AG04450 (cell line): ENCODE data around the gene WIF1. TPM values are rescaled to one million over a fixed set of nuclear protein-coding genes. Genes with fewer than 3 reads are reported as not detected.

Experiments
- CTCF ChIA-PET: fragments of 300-600, 350-600 bp; formaldehyde crosslinking; extraction: SDS; loops from one replicate; lab custom pipeline; 2022; ENCODE audit warnings: antibody characterized with exemption, inconsistent platforms; lab: Charles Lee
- POLR2A ChIA-PET: fragments of 350-600 bp; formaldehyde crosslinking; extraction: SDS; loops from one replicate; lab custom pipeline; 2021; ENCODE audit warnings: antibody characterized with exemption, inconsistent platforms; lab: Yijun Ruan, JAX
- DNase-seq: peaks from one replicate; pipeline ENCODE4 v3.0.0-alpha.2; 2011; ENCODE audit warnings: low read depth, low spot score
- H3K27ac ChIP-seq: one replicate; pipeline ENCODE4 v1.5.1; 2012; ENCODE audit warnings: low read depth, low read length, control low read depth
- H3K27me3 ChIP-seq: one replicate; pipeline ENCODE4 v1.6.0; 2012; ENCODE audit warnings: low read length; ENCODE audit not compliant: control insufficient read depth, insufficient read depth
- H3K4me3 ChIP-seq: 2 replicates; pipeline ENCODE4 v1.5.1; 2011; ENCODE audit warnings: mild to moderate bottlenecking, low read depth, low read length, control low read depth
- H3K9me3 ChIP-seq: 2 replicates; pipeline ENCODE4 v1.5.1; 2012; ENCODE audit warnings: low read length; ENCODE audit not compliant: control insufficient read depth, insufficient read depth
- CTCF ChIP-seq: IDR thresholded peaks from 2 replicates; pipeline ENCODE4 v1.5.1; 2011; ENCODE audit warnings: low read depth, low read length, control low read depth, inconsistent platforms
- polyA plus RNA-seq: library from polyadenylated mRNA; depleted of rRNA; stranded (reverse); fragments of >200 nt; gene quantifications from 2 replicates; pipeline ENCODE4 v1.2.3, GENCODE V29; 2011

The WIF1 gene
- polyA plus RNA-seq, 1 experiment, result not detected

- ChIA-PET CTCF (no interaction called here), POLR2A (no interaction called here)
- Histone ChIP-seq H3K27me3 (no peaks in the 10 kb centered on the region), H3K4me3 (no peak overlapping the region), H3K27ac (no peak overlapping the region), H3K9me3 (no peaks in the 10 kb centered on the region)
- no peak for DNase-seq
- no peak for TF ChIP-seq CTCF
Observed at GRCh38 chr12:65025136-65025535, 96.0 kb downstream of the WIF1 start.

- CTCF ChIA-PET, result no interaction called here
- H3K4me3 ChIP-seq, result no peak overlapping the region
- no peak for TF ChIP-seq CTCF
- H3K27me3 ChIP-seq, result peaks cover 1% of the 10 kb centered on the region
- H3K9me3 ChIP-seq, result no peaks in the 10 kb centered on the region
- no peak overlapping the region for H3K27ac ChIP-seq
- no peak for DNase-seq
- POLR2A ChIA-PET, result no interaction called here
Observed at GRCh38 chr12:65023485-65023884, 97.6 kb downstream of the WIF1 start.

GRCh38 chr12:65022960-65023359 lies 98.1 kb downstream of the WIF1 start:
- POLR2A ChIA-PET, result no interaction called here
- Histone ChIP-seq H3K27me3 (peaks cover 5% of the 10 kb centered on the region), H3K9me3 (no peaks in the 10 kb centered on the region), H3K4me3 (no peak overlapping the region), H3K27ac (no peak overlapping the region)
- TF ChIP-seq CTCF, result no peak
- CTCF ChIA-PET, result no interaction called here
- no peak for DNase-seq

GRCh38 chr12:65022421-65022820 lies 98.7 kb downstream of the WIF1 start:
- Histone ChIP-seq H3K27ac (no peak overlapping the region), H3K9me3 (no peaks in the 10 kb centered on the region), H3K27me3 (peaks cover 5% of the 10 kb centered on the region), H3K4me3 (no peak overlapping the region)
- ChIA-PET CTCF (no interaction called here), POLR2A (no interaction called here)
- no peak for TF ChIP-seq CTCF
- no peak for DNase-seq

- Histone ChIP-seq H3K27ac (peak overlapping the region; percentile 31), H3K4me3 (no peak overlapping the region), H3K9me3 (no peaks in the 10 kb centered on the region), H3K27me3 (peaks cover 8% of the 10 kb centered on the region)
- TF ChIP-seq CTCF, result no peak
- no peak for DNase-seq
- POLR2A ChIA-PET, result no interaction called here
- CTCF ChIA-PET, result no interaction called here
Observed at GRCh38 chr12:65019696-65020234, 101.3 kb downstream of the WIF1 start.
